ENCODE data around the gene RFTN1.

RFTN1 gene

DNA sequence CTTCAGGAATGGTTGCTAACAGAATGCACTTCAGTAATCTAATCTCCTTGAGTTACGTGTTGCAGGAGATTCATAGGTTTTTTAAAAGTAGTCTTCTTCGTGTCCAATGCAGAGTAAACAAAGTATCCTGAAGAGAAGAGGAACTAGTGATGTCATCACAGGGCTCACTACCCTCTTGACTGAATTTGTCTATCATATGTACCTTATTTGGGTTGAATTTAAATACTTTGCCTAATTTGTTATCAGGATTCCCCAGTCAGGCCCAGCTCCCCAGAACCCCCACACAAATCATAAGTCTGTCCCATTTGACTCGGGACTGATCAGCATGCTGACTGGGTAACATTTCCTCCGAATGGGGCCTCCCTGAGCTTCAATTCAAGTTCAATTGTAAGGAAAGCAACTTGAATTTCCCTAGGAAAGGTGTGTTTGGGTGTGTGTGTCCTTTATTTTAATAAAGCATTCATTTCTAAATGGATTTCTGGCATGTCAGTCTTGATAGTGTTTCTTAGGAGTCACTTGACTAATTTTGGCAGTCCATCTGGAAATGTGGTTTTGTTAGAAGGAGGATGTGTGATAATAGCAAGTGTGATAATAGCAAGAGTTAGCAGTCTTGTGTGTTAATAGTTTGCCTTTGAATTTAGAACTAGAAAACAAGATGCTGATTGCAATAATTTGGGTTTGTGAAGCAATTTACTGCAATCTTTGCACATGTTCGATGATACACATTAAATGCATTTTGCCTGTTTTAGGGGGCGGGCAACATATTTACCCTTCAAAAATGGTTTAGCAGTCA, 226.6 kb downstream of the RFTN1 start:
- Mint-ChIP-seq H3K9me3 (no peaks in the 10 kb centered on the region), H3K27ac (peak overlapping the region; percentile 93), H3K27me3 (no peaks in the 10 kb centered on the region), H3K36me3 (peaks cover 15% of the 10 kb centered on the region), H3K4me1 (peaks cover 95% of the 10 kb centered on the region), H3K4me3 (peak overlapping the region; percentile 88)

DNA sequence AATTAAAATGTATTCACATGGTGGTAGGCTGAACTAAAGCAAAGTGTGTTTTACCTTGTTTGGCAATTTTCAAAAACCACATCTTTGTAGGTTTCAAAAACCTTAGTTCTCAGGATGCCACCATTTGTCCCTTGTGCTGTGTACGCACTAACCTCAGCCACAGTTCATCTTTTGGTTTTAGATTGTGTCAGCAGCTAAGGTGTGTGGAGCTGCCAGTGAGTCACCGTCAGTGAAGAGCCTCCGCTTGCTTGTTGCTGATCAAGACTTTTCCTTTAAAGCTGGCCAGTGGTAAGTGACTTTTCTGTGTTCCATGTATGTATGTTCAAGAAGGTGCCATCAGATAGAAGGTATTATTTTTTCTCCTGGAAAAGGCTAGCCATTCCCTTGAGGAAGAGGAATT, 227.3 kb downstream of the RFTN1 start:
- Mint-ChIP-seq H3K27ac (peak overlapping the region; percentile 93), H3K9me3 (no peaks in the 10 kb centered on the region), H3K4me1 (peaks cover 87% of the 10 kb centered on the region), H3K4me3 (peak overlapping the region; percentile 88), H3K36me3 (peaks cover 17% of the 10 kb centered on the region), H3K27me3 (no peaks in the 10 kb centered on the region)

DNA sequence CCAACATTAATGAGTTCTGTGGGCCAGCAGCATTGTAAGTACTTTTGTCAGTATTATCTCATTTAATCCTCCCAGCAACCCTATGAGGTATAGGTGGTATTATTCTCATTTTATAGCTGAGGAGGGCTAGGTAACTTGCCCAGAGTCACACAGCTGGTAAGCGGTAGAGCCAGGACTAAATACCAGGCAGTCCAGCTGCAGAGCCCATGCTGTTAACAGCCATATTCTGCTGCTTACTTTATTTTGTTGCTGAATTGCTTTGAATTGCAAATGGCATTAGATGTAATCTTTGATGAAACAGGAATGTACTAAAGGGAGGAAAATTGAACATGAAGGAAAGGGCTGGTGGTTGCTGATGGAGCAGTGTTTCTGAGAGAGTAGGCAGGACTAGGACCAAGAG, 228.9 kb downstream of the RFTN1 start:
- peak overlapping the region; percentile 88 for H3K4me3 Mint-ChIP-seq
- peaks cover 17% of the 10 kb centered on the region for H3K36me3 Mint-ChIP-seq

DNA sequence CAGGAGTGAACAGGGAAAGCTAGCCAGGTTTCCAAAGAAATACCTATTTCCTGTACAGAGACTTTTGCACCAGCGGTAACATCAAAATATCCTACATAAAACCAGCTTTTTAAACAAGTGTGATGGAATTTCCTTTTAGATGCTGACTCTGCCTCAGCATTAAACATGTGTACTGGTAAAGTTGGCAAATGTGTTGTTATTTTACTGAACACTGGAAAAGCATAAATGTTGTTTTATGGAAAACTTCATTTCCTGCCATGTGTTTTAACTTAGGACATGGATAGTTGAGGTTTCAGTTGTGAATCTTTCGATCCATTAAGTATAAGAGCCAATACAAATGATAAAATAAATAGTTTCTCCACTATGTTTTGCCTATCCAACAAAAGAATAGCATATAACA, 232.8 kb downstream of the RFTN1 start:
- H3K36me3 Mint-ChIP-seq: peaks cover 24% of the 10 kb centered on the region
- H3K4me3 Mint-ChIP-seq: no peak overlapping the region
- no peaks in the 10 kb centered on the region for H3K27me3 Mint-ChIP-seq
- H3K27ac Mint-ChIP-seq: no peak overlapping the region
- peaks cover 33% of the 10 kb centered on the region for H3K4me1 Mint-ChIP-seq
- H3K9me3 Mint-ChIP-seq: no peaks in the 10 kb centered on the region

More for the DNA sequence above, 228.9 kb downstream of the RFTN1 start:
- peak overlapping the region; percentile 93 for H3K27ac Mint-ChIP-seq
- no peaks in the 10 kb centered on the region for H3K27me3 Mint-ChIP-seq
- peaks cover 72% of the 10 kb centered on the region for H3K4me1 Mint-ChIP-seq
- H3K9me3 Mint-ChIP-seq: no peaks in the 10 kb centered on the region

DNA sequence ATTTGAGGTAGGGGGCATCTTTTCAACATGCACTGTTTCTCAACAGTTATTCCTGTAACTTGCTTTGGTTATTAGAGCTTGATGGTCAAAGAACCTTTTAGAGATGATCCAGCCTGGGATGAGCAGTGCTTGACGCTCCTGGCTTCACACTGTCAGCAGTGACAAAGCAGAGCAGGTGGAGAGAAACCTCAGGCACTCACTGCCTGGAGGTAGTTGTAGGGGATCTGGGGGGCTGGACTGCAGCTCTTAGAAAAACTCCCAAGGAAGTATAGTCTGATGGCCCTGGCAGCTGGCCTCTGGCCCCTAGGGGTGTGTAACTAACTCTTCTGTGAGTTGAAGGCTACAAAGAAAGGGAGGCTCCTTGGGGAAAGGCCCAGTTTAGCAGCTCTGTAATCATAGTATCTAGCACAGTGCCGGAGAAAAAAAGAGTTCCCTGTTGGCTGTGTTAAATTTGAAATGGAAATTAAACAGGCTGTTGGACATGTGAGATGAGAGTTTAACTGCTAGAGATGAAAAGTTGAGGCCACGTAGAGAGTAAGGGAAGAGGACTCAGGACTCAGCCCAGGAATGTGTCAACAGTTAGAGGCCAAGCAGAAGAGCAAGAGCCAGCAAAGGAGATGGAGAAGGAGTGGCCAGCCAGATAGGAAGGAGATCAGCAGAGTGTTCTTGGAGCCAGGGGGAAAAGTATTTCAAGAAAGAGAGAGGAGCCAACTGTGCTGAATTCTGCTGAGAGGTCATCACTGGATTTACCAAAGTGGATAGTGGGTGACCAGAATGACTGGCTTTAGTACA, 234.3 kb downstream of the RFTN1 start:
- H3K27me3 Mint-ChIP-seq: no peaks in the 10 kb centered on the region
- peaks cover 24% of the 10 kb centered on the region for H3K36me3 Mint-ChIP-seq
- H3K4me3 Mint-ChIP-seq: no peak overlapping the region
- H3K4me1 Mint-ChIP-seq: peaks cover 18% of the 10 kb centered on the region
- H3K9me3 Mint-ChIP-seq: no peaks in the 10 kb centered on the region
- H3K27ac Mint-ChIP-seq: no peak overlapping the region

DNA sequence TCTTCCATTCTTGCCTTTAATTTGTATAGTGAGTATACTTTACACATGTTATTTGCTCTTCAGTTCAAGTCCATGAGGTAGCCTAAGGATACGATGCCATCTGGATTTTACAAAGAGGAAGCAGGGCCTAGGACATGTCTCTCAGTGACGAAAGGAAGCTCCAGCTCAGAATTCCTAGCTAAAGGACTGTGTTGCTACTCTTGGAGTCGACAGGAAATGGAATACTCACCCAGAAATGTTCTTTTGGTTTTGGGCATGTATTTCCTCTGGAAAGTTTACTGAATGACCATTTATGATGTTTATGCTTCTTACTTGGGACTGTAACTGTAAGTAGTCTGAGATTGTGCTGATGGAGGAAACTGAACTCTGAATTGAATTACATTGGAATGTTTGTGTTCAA, 236.0 kb downstream of the RFTN1 start:
- Mint-ChIP-seq H3K36me3 (peaks cover 15% of the 10 kb centered on the region), H3K27me3 (no peaks in the 10 kb centered on the region)

DNA sequence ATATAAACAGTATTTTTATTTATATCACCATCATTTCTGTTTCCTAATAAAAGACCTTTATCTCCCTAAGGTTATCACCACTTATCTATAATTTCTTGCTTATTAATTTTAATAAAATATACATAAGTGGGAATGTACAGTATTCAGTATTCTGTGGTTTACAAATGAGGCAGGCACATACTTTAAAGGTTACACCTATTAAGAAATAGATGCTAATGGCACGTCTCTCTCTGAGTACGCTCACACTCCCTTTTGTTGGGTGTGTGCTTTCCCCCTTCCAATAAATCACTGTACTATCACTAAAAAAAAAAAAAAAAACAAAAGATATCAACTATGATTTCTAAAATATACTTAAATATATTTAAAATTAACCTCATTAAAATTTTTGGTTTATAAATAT, 239.6 kb downstream of the RFTN1 start:
- H3K36me3 Mint-ChIP-seq: peaks cover 22% of the 10 kb centered on the region
- no peaks in the 10 kb centered on the region for H3K27me3 Mint-ChIP-seq
- H3K27ac Mint-ChIP-seq: no peak overlapping the region
- H3K4me3 Mint-ChIP-seq: no peak overlapping the region
- peaks cover 11% of the 10 kb centered on the region for H3K4me1 Mint-ChIP-seq
- no peaks in the 10 kb centered on the region for H3K9me3 Mint-ChIP-seq

More for the DNA sequence above, 236.0 kb downstream of the RFTN1 start:
- H3K4me1 Mint-ChIP-seq: peaks cover 5% of the 10 kb centered on the region
- no peak overlapping the region for H3K4me3 Mint-ChIP-seq
- H3K9me3 Mint-ChIP-seq: no peaks in the 10 kb centered on the region
- H3K27ac Mint-ChIP-seq: no peak overlapping the region

DNA sequence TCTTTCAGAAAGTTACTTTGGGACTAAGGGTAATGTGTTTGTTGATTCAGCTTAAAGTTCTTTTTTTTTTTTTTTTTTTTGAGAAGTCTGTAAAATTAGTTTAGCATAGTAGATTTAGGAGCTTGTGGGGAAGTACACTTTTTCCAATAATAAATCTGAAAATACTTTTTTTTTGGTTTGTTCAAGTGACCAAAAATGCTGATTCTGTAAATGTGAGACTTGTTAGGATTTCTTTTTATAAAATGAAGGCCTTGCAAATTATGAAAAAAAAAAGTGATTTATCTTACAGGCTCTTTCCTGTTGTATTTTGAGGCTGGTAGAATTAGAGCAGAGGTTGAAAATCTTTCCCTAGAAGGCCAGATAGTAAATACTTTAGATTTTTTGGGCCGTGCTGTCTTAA, 240.9 kb downstream of the RFTN1 start:
- Mint-ChIP-seq H3K27me3 (no peaks in the 10 kb centered on the region), H3K9me3 (no peaks in the 10 kb centered on the region), H3K36me3 (peaks cover 17% of the 10 kb centered on the region), H3K4me1 (peaks cover 20% of the 10 kb centered on the region), H3K4me3 (no peak overlapping the region), H3K27ac (no peak overlapping the region)

DNA sequence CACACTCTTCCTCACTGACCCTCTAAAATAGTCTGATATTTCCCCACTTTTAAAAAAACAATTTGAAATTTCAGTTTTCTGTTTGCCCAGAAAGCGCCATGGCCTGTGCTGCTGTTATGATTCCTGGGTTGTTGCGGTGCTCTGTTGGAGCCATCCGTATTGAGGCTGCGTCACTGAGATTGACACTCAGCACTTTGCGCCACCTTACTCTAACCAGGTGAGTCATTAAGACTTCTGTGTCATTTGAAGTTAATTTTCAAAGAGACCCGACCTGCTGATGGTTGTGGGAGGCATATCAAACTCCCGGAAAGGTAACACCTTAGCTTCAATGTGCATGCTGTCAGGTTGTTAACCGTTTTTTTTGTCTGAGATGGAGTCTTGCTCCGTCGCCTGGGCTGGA, 242.6 kb downstream of the RFTN1 start:
- H3K36me3 Mint-ChIP-seq: peaks cover 14% of the 10 kb centered on the region
- peaks cover 38% of the 10 kb centered on the region for H3K4me1 Mint-ChIP-seq
- H3K9me3 Mint-ChIP-seq: no peaks in the 10 kb centered on the region
- no peak overlapping the region for H3K4me3 Mint-ChIP-seq
- no peak overlapping the region for H3K27ac Mint-ChIP-seq
- H3K27me3 Mint-ChIP-seq: no peaks in the 10 kb centered on the region

DNA sequence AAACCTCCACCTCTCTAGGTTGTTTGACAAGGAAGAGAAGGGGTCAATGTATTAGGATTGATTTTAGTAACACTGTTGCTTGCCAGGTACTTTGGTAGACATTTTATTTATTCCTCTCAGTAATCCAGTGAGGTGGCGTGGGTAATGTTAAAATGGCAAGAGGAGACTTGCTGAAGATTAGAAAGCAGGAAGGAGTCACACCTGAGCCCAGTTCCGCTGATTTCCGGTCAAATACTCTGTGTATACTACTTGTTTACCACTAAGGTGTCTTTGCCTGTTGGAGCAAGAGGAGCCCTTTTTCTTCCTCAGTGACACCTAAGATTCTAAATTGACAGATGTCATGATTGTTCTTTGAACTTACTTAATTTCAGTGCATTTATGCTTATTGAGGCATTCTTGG, 246.8 kb downstream of the RFTN1 start:
- H3K9me3 Mint-ChIP-seq: no peaks in the 10 kb centered on the region
- peaks cover 16% of the 10 kb centered on the region for H3K36me3 Mint-ChIP-seq
- H3K4me3 Mint-ChIP-seq: peak overlapping the region; percentile 95
- peaks cover 46% of the 10 kb centered on the region for H3K4me1 Mint-ChIP-seq
- peak overlapping the region; percentile 90 for H3K27ac Mint-ChIP-seq
- no peaks in the 10 kb centered on the region for H3K27me3 Mint-ChIP-seq

Data from activated naive CD4-positive, alpha-beta T cell treated with anti-CD3 and anti-CD28 coated beads, Interleukin-2, amount 50 U/mL, for 24 hours (primary cell).